ENCODE measurements around the gene HOXA2. TPM values are rescaled to one million over a fixed set of nuclear protein-coding genes. Genes with fewer than 3 reads are reported as not detected.

HOXA2 gene
- total and polyA plus RNA-seq, 2 of the 13 experiments (the other 11 are each of a cell fraction or from before 2014, with no cell fraction given): 0.22 to 0.29 TPM

DNA sequence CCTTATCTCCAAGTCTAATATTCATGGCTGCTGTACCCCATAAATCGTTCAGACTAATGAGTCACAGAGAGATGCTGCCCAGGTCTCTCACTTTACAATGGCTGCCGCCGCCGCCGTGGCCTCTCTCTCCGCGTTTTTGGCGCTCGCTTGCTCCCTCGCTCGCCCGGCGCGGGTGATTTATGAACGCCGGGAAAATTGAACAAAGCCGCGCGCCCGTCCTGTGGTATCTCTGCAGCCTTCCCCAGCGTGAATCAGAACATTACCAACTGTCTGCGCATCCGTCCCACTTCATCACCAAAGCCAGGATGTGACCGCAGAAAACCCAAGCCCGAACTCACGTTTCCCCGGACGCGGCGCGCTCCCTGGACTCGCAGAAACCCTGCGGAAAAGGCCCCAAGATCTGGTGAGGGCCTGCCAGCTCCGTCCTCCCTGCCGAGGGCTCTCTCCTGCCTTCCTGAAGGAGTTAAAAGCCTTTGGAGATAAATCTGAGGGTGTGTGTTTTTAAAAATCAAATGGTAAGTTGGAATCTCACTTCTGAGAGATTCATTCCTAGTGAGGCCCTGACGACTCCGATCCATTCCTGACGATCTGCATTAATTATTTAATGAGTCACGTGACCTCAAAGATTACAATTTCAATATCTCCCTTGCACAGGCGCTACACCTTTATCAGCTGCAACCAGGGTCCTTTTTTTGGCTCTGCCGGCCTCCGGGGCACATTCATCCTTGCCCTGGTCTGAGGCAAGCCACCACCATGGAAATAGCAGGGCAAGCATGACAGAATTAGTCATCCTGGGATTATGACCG, 21.8 kb upstream of the HOXA2 start:
- TF ChIP-seq AKAP8 (CRISPR knock-in tag; IDR thresholded peaks at IDR 0.05): no peak
- TF ChIP-seq IKZF4 (CRISPR knock-in tag; IDR thresholded peaks at IDR 0.05; ENCODE audit: borderline replicate concordance, low read depth, not compliant biosample characterization): no peak
- TF ChIP-seq CBFB (CRISPR knock-in tag; IDR thresholded peaks at IDR 0.05): no peak
- TF ChIP-seq MXD4 (CRISPR knock-in tag; IDR thresholded peaks at IDR 0.05): no peak
- TF ChIP-seq TBX2 (CRISPR knock-in tag; IDR thresholded peaks at IDR 0.05; ENCODE audit: borderline replicate concordance): no peak
- TF ChIP-seq ARNT (IDR thresholded peaks at IDR 0.05): no peak
- TF ChIP-seq SMAD3 (CRISPR knock-in tag; IDR thresholded peaks at IDR 0.05): no peak
- no peak for TF ChIP-seq ZBTB38 (CRISPR knock-in tag; IDR thresholded peaks at IDR 0.05)
- TF ChIP-seq ZSCAN12 (CRISPR knock-in tag; IDR thresholded peaks at IDR 0.05): no peak
- TF ChIP-seq ZFP90 (CRISPR knock-in tag; IDR thresholded peaks at IDR 0.05; ENCODE audit: borderline replicate concordance): no peak
- TF ChIP-seq ZNF253 (CRISPR knock-in tag; IDR thresholded peaks at IDR 0.05; ENCODE audit: borderline replicate concordance): no peak
- H4K20me1 ChIP-seq (ENCODE audit: insufficient read depth, low read length): peaks cover 6% of the 10 kb centered on the region; the same call in 1 of the 2 replicates
- no peak for DNase-seq (ENCODE audit: low spot score)
- no peak overlapping the region; a peak in 1 of 6 replicates for H3K4me3 ChIP-seq (replicated peaks in 1 of 3; ENCODE audit: insufficient read depth in 1 of 3, low read depth in 2 of 3, low read length in 3 of 3)
- no peak overlapping the region for H2AFZ ChIP-seq (ENCODE audit: low read length)
- no peak for ATAC-seq
- peaks cover 41% of the 10 kb centered on the region for H3K79me2 ChIP-seq (ENCODE audit: insufficient read depth, low read length)
- peak overlapping the region; percentile 87 for H3K4me2 ChIP-seq (ENCODE audit: low read depth, low read length)
- H3K27ac ChIP-seq (ENCODE audit: extremely low read length, insufficient read depth, low read length): no peak overlapping the region
- ChIA-PET POLR2A (interaction anchor here (0.9 to 5.8 kb wide), 2 partner anchors 8 to 260 kb away, joined by 3 to 118 read pairs; partner anchors contain the start of genes HOXA4 and SKAP2), CTCF (ENCODE audit: low intra/inter-chr PET ratio, low total read pairs) (no interaction called here)
- no peak overlapping the region for H3K9ac ChIP-seq (ENCODE audit: insufficient read depth, low read depth, low read length)
- peaks cover 81% of the 10 kb centered on the region for H3K4me1 ChIP-seq (ENCODE audit: insufficient read depth, low read length)
- no peaks in the 10 kb centered on the region for H3K9me3 ChIP-seq (ENCODE audit: low read length)
- BruUV-seq (replicated peaks): no TSS peak
- intact Hi-C loops (cut with micrococcal nuclease; ENCODE audit: unreplicated experiment) (no loop called here), in situ Hi-C loops (cut with HindIII; ENCODE audit: extremely low pct_ligation_motif_present, low pct_unique_long_range_greater_than_20kb) (no loop called here)
- FAIRE-seq: no peak
- H3K27me3 ChIP-seq (ENCODE audit: control insufficient read depth in 1 of 2, insufficient read depth in 2 of 2, low read length in 2 of 2): no peaks in the 10 kb centered on the region; a peak in 1 of 5 replicates
- WGBS (ENCODE audit: low lambda C conversion rate): 96% methylated on average over 43 of the region's 43 CpGs
- H3K36me3 ChIP-seq (replicated peaks in 1 of 2; ENCODE audit: control insufficient read depth in 1 of 2, insufficient read depth in 2 of 2, low read length in 2 of 2): peaks cover 0 to 8% of the 10 kb centered on the region in 2 experiments; a peak in 1 of 5 replicates

Measured in HepG2 (cell line).